ENCODE results near the gene TANK. TPM values are rescaled to one million over a fixed set of nuclear protein-coding genes. Genes with fewer than 3 reads are reported as not detected.

TANK gene
- total RNA-seq, 1 experiment from 2014 or later, result 46.8 TPM

DNA sequence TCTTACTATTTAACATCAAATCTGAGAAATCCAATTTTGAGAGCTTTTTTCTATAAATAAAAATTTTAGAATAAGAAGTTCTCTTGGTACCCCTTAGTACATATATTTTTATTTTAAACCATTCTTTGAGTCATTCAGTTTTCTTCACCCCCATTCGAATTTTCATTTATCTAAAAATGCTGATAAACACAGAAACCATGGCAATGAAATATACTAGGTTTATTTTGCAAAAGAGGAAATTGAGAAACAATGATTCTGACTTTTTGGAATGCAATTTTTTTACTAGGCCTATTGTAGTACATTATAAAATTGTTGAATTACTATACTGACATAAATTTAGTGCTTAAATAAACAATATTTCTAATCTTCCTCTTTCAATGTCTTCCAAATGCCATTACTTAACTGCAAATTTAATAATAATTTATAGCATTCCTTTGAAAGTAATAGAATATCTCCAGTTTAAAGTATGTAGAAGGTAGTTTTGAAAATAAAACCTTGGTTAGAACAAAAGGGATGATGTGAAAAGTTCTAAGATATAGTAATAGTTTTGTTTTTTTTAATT, 46.3 kb downstream of the TANK start:
- no peak for DNase-seq (ENCODE audit: low read depth)
- in situ Hi-C loops (cut with HindIII; ENCODE audit: low pct_unique_long_range_greater_than_20kb, low sequenced_read_pairs), result no loop called here

- in situ Hi-C loops (cut with HindIII; ENCODE audit: low pct_unique_long_range_greater_than_20kb, low sequenced_read_pairs), result no loop called here
- DNase-seq (ENCODE audit: low read depth), result no peak
These were observed 47.7 kb downstream of the TANK start for GRCh38 chr2:161207941-161208340.

- peak; percentile 27 for DNase-seq (ENCODE audit: low read depth)
- in situ Hi-C loops (cut with HindIII; ENCODE audit: low pct_unique_long_range_greater_than_20kb, low sequenced_read_pairs), result no loop called here
These were observed 48.4 kb downstream of the TANK start for GRCh38 chr2:161208527-161209139.

GRCh38 chr2:161209902-161210301, 49.7 kb downstream of the TANK start:
- no peak for DNase-seq (ENCODE audit: low read depth)
- in situ Hi-C loops (cut with HindIII; ENCODE audit: low pct_unique_long_range_greater_than_20kb, low sequenced_read_pairs), result no loop called here

- in situ Hi-C loops (cut with HindIII; ENCODE audit: low pct_unique_long_range_greater_than_20kb, low sequenced_read_pairs), result no loop called here
- DNase-seq (ENCODE audit: low read depth), result no peak
These were observed 57.5 kb downstream of the TANK start for GRCh38 chr2:161217597-161218185.

DNA sequence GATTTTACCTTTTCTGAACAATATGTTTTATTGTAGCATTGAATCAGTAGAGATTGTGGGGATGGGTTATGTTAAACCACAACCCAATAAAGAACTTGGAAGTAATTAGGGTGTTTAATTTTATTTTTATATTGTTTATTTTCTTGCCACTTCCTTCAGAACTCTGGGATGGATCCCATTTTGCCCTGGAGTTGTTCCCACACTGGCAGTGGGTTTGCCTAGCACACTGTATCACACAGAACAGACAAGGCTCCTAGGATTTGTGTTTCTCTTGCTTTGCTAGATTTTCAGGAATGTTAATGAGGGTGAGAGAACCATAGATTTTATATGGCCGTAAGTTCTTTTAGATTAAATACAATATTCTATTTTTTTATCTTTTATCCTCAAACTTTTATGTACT, 59.0 kb downstream of the TANK start:
- no peak for DNase-seq (ENCODE audit: low read depth)
- in situ Hi-C loops (cut with HindIII; ENCODE audit: low pct_unique_long_range_greater_than_20kb, low sequenced_read_pairs), result no loop called here

DNA sequence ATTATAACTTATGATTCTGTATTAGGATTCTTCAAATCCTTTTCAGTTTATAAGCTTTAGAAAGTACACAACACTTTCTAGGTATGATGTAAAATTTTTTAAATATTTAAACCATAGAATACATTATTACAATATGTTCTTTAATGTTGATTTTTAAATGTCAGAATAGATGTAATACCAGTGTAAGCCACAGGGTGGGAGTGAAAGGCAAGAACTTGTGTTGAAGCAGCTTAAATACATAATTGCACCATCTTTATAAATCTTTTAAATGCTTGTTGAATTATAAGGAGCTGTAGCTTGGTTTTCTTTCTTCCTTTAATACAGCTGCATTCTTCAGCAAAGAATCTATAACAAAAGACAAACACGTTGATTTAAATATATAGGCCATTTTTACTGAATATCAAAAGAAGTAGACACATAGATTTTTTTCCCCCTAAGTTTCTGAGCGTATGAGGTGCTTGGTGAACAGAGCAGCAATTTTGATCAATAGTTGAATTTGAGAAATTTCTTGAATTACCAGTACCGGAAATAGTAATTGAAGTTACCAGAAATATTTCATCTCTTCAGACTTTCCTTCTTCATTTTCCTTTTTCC, 63.0 kb downstream of the TANK start:
- peak; percentile 6 for DNase-seq (ENCODE audit: low read depth)
- in situ Hi-C loops (cut with HindIII; ENCODE audit: low pct_unique_long_range_greater_than_20kb, low sequenced_read_pairs), result no loop called here

DNA sequence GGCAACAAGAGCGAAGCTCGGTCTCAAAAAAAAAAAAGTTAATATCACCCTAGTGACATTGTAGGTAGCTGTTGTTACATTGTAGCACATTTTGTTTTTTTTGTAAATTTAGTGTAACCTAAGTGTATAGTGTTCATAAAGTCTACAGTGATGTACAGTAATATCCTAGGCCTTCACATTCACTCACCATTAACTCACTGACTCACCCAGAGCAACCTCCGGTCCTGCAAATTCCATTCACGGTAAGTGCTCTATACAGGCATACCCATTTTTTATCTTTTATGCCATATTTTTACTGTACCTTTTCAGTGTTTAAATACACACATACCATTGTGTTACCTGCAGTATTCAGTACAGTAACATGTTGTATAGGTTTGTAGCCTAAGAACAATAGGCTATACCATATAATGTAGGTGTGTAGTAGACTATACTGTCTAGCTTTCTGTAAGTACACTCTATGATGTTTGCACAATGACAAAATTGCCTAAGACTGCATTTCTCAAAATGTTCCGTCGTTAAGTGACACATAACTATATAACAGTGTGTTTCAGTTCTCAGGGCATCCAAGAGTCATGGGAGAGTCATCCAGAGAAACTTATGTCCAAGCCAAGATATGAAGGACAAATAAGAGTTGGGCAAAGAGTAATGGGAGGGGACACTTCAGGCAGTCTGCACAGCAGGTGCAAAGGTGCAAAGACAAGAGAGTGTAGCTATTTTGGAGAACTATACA, 68.4 kb downstream of the TANK start:
- no peak for DNase-seq (ENCODE audit: low read depth)
- in situ Hi-C loops (cut with HindIII; ENCODE audit: low pct_unique_long_range_greater_than_20kb, low sequenced_read_pairs), result no loop called here

DNA sequence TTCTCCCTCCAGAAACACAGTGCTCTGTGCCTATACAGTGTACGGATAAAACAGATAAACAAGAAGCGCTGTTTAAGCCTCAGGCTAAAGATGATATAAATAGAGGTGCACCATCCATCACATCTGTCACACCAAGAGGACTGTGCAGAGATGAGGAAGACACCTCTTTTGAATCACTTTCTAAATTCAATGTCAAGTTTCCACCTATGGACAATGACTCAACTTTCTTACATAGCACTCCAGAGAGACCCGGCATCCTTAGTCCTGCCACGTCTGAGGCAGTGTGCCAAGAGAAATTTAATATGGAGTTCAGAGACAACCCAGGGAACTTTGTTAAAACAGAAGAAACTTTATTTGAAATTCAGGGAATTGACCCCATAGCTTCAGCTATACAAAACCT, 70.7 kb downstream of the TANK start:
- in situ Hi-C loops (cut with HindIII; ENCODE audit: low pct_unique_long_range_greater_than_20kb, low sequenced_read_pairs), result no loop called here
- no peak for DNase-seq (ENCODE audit: low read depth)

DNA sequence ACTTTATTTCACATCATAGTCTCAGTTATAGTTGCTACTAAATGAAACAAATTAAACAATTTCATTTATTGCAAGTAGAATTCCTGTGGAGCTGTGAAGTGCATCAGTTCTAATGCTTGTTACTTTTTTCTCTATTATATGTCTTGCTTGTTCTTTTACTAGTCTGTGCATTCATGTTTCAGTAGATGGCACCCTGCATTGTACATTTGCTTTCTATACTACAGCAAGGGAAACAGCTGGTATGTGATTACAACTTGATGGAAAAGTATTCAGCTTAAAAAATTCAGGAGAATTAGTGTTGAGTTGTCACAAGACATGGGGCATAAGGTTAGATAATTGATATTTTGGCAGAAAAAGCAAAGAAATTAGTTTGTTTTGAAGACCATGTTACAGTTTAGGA, 72.3 kb downstream of the TANK start:
- in situ Hi-C loops (cut with HindIII; ENCODE audit: low pct_unique_long_range_greater_than_20kb, low sequenced_read_pairs), result no loop called here
- no peak for DNase-seq (ENCODE audit: low read depth)

- in situ Hi-C loops (cut with HindIII; ENCODE audit: low pct_unique_long_range_greater_than_20kb, low sequenced_read_pairs), result no loop called here
- no peak for DNase-seq (ENCODE audit: low read depth)
These were observed 73.7 kb downstream of the TANK start for GRCh38 chr2:161233858-161234431.

GRCh38 chr2:161234627-161235026, 74.4 kb downstream of the TANK start:
- in situ Hi-C loops (cut with HindIII; ENCODE audit: low pct_unique_long_range_greater_than_20kb, low sequenced_read_pairs), result no loop called here
- DNase-seq (ENCODE audit: low read depth), result no peak

GRCh38 chr2:161237392-161238264, 77.4 kb downstream of the TANK start:
- in situ Hi-C loops (cut with HindIII; ENCODE audit: low pct_unique_long_range_greater_than_20kb, low sequenced_read_pairs), result no loop called here
- peak; percentile 22 for DNase-seq (ENCODE audit: low read depth)

DNA sequence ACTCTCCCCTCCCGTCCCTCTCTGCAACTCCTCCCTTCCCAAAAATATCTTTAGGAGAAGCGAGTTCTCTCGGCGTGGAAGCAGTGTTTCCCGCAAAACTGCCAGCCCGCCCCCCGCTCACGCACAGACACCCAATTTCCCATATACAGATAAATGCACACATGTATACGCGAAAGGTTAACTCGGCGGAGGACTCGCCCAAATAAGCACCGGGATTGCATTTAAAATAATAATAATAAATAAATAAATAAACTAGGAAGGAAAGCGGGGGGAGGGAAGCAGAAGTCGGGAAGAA, 78.0 kb downstream of the TANK start:
- DNase-seq (ENCODE audit: low read depth), result no peak
- in situ Hi-C loops (cut with HindIII; ENCODE audit: low pct_unique_long_range_greater_than_20kb, low sequenced_read_pairs), result no loop called here

- in situ Hi-C loops (cut with HindIII; ENCODE audit: low pct_unique_long_range_greater_than_20kb, low sequenced_read_pairs), result no loop called here
- DNase-seq (ENCODE audit: low read depth), result peak; percentile 70
These were observed 78.5 kb downstream of the TANK start for GRCh38 chr2:161238560-161239325.

DNA sequence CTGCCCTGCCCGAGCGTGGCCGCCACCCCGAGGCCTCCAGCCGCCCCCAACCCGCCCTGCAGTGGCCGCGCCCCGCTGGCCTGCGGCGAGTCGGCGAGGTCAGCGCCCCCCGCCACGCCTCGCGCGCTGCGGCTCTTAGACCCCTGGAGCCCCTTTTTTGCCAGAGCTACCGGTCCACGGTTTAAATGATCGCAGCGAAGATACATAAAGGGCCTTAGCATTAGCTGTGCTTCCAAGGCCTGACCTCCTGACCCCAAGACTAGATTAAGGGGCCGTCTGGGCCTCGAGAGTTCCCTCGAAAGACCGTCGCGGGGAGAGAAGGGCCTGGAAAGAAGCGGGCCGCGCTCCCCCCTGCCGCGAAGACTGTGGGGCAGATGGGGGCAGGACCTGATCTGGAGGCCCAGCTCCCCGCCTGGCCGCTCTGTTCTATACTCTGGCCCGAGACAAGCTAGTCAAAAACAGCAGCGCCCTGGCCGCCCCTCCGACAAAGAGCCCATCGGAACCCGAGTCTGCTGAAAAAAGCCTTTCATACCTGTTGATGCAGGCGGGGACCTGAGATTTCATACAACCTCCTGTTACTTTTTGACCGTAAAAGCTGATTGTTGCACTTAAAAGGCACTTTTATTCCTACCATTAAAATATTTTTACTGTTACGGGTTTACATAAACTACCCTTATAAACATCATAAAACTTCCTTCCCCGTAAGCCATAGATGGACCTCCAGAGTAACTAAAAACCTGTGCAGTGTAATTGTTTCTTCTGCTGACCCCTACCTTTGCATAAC, 79.3 kb downstream of the TANK start:
- in situ Hi-C loops (cut with HindIII; ENCODE audit: low pct_unique_long_range_greater_than_20kb, low sequenced_read_pairs), result no loop called here
- no peak for DNase-seq (ENCODE audit: low read depth)

GRCh38 chr2:161241894-161242293, 81.7 kb downstream of the TANK start:
- DNase-seq (ENCODE audit: low read depth), result no peak
- in situ Hi-C loops (cut with HindIII; ENCODE audit: low pct_unique_long_range_greater_than_20kb, low sequenced_read_pairs), result no loop called here

Data from Caki2 (cell line).